Measurements from ENCODE around the gene PLGLB2.
"Not testable (repeated sequence)": the region's sequence is repeated elsewhere in the genome, so short reads cannot be mapped to it uniquely, and the experiment has no call there.

DNA sequence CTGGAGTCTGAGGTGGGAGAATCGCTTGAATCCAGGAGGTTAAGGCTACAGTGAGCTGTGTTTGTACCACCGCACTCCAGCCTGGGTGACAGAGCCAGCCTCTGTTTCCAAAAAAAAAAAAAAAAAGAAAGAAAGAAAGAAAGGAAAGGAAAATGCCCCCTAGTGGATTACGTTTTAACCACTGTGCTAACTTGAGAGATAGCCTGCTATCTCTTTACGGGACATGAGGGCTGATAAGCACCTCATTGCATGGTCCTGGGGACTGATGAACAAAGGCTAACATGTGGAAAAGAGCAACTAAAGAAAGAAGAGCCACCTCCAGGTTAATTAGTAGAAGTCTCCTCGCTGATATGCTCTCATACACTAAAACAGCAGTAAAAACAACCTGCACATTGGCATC, 4.2 kb upstream of the PLGLB2 start:
- TF ChIP-seq, protein P1, sequence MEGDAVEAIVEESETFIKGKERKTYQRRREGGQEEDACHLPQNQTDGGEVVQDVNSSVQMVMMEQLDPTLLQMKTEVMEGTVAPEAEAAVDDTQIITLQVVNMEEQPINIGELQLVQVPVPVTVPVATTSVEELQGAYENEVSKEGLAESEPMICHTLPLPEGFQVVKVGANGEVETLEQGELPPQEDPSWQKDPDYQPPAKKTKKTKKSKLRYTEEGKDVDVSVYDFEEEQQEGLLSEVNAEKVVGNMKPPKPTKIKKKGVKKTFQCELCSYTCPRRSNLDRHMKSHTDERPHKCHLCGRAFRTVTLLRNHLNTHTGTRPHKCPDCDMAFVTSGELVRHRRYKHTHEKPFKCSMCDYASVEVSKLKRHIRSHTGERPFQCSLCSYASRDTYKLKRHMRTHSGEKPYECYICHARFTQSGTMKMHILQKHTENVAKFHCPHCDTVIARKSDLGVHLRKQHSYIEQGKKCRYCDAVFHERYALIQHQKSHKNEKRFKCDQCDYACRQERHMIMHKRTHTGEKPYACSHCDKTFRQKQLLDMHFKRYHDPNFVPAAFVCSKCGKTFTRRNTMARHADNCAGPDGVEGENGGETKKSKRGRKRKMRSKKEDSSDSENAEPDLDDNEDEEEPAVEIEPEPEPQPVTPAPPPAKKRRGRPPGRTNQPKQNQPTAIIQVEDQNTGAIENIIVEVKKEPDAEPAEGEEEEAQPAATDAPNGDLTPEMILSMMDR (IDR thresholded peaks at IDR 0.05): not testable (repeated sequence)
- TF ChIP-seq POLR2A (IDR thresholded peaks at IDR 0.05): not testable (repeated sequence)
